Midbrain (tissue), 1 donor: ENCODE measurements around the gene TMEM45B.
"Not testable (repeated sequence)": the region's sequence is repeated elsewhere in the genome, so short reads cannot be mapped to it uniquely, and the experiment has no call there.

Source experiments
- DNase-seq: peaks from one replicate; lab custom pipeline; 2025; lab: John Stamatoyannopoulos, UW

Gene TMEM45B

DNA sequence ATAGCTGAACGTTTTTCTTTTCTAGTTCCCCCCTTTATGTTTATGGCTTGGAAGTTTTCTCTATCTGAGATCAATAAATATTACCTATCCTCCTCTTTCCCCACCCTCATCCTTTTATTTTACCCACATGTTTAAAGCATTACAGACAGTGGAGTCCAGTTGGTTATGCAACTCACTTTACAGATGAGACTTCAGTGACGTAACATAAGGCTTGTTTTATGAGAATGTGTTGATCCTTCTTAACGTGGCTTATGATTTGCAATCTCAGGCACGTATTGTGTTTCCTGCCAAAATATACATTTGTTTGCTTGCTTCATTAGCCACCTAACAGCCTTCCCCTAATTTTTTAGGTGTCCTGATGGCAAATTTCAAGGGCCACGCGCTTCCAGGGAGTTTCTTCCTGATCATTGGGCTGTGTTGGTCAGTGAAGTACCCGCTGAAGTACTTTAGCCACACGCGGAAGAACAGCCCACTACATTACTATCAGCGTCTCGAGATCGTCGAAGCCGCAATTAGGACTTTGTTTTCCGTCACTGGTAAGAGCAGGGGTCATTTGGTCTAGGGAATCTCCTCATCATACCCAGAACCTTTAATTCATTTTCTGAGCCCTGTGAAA is 36.6 kb downstream of the TMEM45B start:
- DNase-seq: no peak

DNA sequence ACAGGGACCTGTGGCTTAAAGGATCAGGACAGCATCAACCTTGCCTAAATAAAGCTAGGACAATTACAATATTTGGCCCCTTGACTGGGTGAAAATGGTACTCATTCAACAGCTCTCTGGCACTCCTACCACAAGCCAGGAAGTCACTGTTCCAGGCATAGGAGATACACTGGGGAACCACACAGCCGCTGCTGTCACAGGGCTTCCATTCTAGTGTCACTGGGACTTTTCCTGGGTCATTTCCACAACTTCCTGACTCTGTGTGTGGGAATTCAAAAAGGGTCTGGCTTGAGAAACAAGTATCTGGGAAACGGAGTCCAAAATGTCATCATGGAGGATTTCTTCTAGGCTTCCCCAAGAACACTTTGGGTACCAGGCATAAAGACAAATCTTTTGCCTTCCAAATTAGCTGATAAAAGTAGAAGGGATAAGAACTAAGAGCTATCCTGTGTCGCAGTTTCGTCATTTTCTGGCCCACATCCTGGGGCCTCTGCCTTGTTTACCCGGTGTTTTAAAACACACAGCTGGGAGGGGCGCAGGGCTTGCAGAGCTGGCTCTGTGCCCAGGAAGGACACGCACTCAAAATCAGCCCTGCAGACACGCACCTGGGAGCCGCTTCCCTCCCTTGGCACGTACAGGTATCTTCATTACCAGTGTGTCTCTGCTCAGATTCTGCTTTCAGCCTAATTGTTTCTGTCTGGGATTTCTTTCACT is 38.0 kb downstream of the TMEM45B start:
- DNase-seq: peak; percentile 1

DNA sequence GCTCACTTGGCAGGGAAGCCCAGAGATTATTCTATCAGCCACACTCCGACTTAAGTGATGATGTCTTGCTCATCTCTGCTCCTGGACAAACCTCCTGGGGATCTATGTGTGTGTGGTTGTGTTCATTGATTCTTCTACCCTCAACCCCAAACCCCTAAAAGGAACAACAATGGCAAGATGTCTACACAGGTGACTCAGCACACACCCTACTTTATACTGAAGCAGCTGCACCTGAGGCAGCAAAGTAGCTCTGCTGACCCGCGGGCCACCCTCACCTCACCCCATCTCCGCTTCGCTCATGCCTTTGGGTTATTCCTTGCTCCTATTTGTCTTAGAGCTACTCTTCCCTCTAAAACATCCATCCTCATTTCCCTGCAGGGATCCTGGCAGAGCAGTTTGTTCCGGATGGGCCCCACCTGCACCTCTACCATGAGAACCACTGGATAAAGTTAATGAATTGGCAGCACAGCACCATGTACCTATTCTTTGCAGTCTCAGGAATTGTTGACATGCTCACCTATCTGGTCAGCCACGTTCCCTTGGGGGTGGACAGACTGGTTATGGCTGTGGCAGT is 38.7 kb downstream of the TMEM45B start:
- DNase-seq: no peak

DNA sequence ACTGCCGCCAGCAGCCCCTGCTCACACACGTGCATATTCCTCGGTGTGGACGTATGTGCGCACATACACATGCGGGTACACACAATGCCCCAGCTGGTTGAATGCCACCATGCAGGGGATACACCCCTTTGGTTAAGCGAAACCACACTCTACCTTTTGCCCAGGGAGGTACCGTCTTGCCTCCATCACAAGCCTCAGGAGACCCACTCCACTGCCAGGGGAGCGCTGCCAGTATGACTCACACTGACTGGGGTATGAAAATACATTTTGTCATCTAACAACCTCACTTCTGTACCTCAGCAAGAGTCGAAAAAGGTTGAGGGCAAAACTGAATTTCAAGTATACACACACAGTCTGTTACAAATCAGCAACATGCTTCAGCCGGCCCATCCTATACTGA is 39.4 kb downstream of the TMEM45B start:
- no peak for DNase-seq

DNA sequence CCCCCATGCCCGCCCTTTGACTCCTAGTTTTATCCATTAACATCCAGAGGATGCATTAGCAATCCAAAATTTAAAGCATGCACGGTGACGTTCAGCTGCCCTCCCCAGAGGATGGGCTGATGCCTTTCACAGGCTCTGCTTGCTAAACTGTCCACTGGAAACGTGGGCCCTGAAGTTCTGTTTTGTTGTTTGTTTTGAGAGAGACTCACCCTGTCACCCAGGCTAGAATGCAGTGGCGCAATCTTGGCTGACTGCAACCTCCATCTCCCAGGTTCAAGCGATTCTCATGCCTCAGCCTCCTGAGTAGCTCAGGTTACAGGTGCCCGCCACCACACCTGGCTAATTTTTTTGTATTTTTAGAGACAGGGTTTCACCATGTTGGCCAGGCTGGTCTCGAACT is 40.4 kb downstream of the TMEM45B start:
- no peak for DNase-seq

DNA sequence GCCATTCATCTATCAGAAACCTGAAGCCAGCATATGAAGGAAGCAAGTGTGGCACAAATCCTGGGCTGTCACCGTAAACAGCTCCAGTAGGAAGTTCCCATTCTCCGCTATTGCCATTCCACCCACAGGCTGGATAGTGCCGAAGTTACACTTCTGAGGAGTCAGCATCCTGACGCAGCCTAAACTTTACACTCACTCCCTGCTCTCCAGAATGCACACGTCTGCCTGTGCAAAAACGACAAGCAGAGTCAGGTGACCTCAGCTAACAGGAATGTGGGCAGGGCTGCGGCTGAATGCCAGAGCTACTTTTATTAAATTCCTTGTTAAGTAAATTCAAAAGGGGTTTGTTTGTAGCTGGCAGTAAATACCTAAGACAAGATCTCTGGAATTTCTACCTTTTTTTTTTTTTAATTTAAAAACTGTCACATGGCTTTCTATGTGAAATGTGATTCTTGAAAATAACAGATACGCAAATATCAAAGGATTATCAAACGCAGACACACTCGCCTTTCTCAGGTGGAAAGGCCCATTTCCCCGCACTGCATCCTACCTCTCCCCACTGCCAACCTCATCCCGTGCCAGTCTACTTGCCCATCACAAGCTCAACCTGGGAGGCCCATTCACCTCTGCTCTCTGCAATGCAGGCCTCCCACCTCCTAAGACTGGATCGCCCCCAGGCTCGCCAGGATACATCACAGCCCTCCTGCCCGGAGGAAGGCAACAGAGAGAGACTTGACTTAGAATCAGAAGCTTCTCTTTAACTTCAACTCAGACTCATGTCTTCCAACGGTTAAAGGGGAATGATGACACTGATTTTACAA is 46.3 kb downstream of the TMEM45B start:
- DNase-seq: no peak

DNA sequence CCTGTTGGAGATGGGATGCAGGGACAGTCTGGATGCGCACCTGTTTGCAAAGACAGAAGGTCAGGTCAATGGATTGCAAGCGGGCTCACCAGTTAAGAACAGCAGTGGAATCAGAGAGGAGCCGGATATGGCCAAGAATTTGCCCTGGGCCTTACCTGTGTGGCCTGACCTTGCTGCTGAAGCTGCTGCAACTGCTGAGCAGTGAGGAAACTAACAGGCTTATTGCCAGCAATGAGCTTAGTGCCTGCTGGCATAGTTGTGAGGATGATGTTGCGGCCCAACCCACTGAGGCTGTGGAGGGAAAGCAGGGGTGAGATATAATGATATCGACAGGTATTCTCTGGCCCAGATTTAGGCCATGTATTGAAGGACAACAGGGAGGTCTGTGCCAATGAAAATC is 49.2 kb downstream of the TMEM45B start:
- no peak for DNase-seq

DNA sequence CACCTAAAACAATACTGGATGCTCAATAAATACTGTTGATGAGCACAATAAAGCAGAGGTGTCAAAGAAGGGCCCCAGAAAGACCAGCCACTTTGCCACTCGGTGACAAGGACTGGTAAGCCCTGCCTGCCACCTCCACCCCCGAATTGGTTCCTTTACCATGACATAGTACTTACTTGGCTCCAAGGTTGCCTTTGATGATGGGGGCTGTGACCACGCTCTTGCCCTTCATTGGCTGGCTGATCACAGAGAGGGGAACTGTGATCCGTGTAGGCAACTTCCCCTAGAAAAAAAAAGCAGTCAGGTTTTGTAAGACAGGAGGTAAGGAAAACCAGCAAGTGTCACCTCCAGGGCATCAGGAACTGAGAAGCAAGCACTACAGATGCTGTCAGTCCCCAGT is 50.1 kb downstream of the TMEM45B start:
- DNase-seq: no peak

DNA sequence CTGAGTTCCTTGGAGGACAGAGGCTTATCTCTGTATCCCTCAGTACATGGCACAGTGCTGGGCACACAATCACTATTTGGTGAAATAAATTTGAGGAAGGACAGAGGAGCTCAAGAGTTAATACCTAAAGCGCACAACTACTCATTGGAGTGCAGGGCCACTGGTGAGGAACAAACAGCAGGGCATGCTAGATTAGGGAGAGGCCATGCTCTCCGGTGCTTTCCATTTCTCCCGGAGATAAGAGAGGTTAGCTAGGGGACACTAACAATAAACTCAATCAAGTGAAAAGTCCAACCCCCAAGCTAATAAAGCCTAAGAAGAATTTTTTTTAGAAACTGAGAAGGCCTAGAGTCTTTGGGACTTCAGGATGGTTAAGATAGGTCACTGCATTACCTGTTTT is 50.7 kb downstream of the TMEM45B start:
- DNase-seq: no peak

DNA sequence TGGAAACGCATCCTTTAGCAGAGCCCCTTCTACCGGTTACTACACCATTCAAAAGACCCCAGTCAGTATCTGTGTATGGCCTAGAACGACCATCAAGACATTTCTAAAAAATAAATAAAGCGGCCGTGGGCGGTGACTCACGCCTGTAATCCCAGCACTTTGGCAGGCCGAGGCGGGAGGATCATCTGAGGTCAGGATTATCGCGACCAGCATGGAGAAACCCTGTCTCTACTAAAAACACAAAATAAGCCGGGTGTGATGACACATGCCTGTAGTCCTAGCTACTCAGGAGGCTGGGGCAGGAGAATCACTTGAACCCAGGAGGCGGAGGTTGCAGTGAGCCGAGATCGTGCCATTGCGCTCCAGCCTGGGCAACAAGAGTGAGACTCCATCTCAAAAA is 53.0 kb downstream of the TMEM45B start:
- DNase-seq: not testable (repeated sequence)

DNA sequence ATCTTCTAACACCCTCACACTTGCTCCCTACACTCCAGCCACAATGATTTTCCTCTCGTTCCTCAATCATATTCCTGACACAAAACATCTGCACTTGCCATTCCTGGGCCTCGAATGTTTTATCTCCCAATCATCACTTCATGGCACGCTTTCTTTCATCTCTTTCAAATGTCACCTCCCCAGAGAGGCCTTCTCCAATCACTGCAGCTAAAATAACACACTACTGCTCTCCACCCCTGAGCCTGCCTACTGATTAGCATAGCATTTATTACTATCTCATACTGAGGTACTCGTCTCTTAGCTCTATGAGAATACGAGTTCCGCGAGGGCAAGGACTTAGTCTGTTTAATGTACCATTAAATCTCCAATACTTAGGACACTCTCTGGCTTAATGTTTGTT is 56.3 kb downstream of the TMEM45B start:
- no peak for DNase-seq

DNA sequence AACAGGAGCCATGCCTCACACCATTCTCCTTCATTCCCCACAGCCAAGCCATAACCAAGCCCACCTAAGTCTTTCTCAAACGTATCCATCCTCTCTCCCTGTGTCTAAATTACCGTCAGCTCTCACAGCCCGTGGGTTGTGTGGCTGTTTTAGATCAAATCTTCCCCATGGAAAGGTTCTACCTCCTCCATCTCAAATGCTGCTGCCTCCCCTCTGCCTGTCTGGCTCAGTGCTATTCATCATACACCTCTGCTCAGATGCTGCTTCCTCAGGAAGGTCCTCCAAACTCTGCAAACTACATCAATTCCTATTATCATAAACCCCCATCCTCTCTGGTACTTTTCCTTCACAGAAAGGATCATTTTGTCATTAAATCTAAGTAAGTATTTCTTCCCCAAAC is 64.7 kb downstream of the TMEM45B start:
- DNase-seq: no peak

DNA sequence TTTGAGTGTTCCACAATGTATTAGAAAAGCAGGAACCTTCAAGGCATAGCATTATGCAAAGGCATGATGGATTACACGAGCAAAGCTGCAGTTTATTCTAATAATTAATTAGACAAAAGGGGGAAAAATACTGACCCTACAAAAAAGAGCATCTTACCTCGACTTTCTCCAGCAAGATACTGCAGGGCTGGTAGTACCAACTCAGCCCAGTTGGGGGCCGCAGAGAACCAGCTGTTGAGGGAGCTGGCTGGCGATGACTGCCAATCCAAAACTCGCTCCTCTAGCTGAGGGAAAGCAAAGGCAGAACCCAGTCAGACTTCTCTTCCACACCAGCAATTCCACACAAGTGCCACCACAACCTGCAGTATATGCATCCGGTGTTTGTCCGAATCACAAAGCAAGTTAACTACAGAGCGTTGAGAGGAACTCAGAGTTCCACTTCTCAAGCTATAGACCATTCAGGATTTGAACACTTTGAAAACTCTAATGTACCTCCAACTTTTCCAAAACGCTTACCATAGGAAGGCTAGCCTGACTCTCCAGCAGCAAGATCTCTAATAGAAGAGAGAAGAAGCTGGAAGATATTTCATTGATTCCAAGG is 66.0 kb downstream of the TMEM45B start:
- no peak for DNase-seq

DNA sequence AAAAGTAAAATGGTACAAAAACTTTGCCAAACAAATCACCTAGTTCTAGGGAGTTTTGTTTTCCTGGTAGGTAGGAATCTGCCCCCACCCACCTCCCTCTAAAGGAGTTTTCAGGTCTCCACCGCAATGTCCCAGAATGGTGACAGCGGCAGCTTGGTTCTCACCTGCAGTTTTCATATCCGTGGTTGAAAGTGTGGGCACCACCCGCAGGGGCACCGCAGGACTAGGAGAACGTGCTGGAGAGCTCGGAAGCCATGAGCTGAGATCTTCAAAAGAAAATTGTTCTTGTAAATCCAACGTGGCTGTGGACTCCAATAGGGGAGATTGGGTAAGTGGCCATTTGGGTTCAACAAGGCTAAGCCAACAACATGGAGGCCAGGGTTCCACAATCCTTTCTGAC is 68.9 kb downstream of the TMEM45B start:
- DNase-seq: no peak

DNA sequence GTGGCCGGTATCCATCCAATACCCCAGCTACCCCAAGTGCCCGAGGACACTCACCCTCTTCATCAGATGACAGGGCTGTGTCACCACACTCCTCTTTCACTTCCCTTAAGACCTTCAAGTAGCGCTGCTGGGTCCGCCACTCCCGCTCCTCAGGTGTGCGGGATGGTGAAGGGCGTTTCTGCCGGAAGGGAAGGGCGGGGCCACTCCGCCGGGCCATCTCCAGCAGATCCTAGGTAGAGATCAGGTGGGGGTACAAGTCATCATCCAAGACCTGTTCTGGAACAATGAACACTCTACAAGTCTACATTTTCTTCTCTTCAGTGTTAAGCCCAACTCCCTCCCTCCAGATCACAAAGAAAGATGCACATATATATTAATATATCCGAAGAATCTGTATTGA is 69.7 kb downstream of the TMEM45B start:
- DNase-seq: no peak

DNA sequence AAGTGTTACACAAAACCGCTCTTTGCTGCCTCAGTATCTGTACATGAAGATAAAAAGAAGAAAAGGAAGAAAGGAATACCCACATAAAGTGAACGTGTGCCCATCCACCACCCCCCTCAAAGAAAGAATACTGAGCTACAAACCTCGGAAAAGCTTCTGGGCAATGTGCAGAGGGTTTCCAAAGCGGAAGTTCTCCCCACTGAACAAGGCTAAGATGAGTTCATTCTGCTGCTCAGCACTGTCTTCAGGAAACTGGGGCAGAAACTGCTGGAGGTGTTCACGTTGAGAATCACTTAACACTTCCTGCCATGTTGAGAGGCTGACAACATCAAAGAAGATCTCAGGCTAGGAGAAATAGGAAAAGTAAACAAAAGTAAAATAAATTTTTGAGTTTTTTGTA is 72.8 kb downstream of the TMEM45B start:
- DNase-seq: no peak

DNA sequence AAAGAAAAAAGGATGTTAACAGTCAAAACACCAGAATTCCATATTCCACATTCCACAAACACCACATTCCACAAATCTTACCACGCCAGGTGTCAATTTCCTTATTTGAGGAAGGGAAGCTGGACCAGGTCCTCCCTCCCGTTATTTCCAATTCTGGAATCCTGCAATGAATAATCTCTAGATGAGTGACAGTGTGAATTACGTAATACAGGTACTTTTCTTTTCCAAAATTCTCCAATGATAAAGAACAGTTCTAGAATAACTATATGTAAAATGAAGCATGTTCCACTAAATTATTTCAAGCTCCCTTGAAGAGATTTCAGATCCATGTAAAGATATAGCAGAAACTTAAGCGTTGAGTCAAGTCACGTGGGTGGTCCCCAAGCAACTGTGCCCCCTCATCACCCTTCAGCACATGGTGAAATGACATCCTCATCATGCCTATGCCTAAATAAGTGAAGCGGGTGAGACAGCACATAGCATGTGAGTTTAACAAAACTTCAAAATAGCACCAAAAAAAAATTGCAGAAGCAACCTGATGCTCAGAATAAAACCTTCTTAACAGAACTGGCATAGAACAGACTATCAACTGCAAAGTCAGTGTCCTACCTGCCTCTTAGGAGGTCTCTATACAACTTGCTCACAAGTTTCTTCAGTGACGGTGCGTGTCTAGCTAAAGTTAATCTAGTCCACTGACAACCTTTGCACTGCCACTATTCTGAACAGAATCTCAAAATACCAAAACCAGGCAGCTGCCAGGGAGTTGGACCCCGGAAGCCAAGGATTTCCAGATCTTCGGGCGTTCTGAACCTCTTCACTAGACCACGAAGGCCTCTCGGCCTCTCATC is 78.9 kb downstream of the TMEM45B start:
- DNase-seq: no peak

DNA sequence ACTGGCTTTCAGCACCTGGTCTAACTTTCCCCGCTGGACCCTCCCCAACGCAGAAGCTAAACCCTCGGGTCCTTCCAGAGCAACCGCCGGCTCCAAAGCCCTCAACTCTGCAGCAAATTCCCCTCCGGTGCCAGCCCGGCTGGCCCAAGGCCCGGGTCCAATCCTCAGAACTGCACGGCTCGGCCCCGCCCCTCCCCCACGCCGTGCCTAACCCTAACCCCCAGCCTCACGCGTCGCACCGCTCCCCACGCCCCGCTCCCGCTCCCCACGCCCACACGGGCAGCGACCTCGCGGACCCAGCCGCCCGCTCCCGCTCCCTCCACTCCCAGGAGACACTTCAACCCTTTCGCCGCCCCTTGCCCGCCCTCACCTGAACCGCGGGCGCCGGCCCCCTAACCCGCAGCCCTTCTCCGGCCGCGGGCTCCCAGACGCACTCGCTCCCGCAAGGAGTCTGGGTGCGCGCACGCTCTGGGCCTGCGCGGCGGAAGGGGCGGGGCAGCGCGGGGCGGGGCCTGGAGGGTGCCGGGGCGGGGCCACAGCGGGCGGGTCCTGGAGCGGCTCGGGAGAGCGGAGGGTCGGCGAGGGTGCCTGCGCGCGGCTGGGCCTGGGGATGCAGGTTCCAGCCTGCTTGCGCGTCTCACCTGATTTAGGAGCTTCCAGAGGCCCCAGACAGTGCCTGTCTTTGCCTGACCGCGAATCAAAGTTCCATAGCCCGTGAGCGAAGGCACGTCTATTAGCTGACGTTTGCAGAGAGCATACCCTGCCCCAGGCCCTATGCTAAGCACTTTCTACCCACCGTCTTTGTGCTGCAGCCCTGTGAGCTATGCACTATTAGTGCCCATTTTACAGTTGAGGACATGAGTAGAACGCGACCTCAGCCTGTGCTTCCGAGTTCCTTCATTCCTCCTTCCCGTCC is 79.7 kb downstream of the TMEM45B start, which contains the start of gene NFRKB:
Gene NFRKB, minus strand, starts transcription at position 453 of the 916 bp plus-strand sequence. CDS start 2,729 bp downstream, outside the sequence.
- DNase-seq: peak; percentile 86

DNA sequence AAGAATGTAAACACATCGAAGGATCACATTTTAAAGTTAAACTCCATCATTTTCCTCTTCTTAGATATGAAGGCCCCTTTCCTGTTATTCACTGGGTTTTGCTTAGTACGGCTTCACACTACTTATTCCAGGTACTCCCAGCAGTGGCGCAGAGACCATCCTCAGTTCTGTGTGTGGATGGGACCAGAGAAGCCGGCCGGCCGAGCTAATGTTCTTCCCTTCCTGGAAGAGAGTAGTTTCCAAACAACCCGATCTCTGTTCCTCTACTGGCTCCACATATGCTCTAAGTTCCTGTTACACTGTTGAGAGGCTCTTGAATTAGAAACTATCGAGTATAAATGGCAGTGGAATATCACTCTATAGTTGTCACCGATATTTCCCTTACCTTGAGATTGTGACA is 80.4 kb downstream of the TMEM45B start:
- DNase-seq: no peak

DNA sequence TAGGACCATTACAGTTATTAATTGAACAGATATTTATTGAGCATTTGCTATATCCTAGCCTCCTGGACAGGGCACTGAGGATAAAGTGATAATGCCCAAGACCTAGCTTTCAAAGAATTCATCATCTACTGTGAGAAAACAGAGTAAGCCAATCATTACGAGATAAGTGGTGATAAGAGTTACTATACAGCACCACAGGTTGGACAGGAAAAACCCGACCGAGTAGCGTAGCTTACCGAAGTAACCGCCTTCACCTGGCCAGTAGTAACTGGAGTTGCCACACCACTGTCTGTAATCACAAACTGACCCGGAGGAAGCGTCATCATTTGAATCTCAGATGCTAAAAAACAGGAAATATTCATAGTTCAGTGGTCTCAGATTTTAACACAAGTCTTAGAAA is 89.8 kb downstream of the TMEM45B start:
- DNase-seq: no peak
